Muscle of arm (tissue), 12 donors: Measurements from ENCODE around the gene CABCOCO1. TPM values are rescaled to one million over a fixed set of nuclear protein-coding genes. Genes with fewer than 3 reads are reported as not detected.

ENCODE experiments used
- DNase-seq: peaks from one replicate; pipeline ENCODE4 v3.0.0-alpha.2; 2013
- polyA plus RNA-seq, 12 donors: library from polyadenylated mRNA; unstranded; fragments of 120-200 nt; gene quantifications; one replicate each; pipeline ENCODE4 v1.2.1, GENCODE V29; 2013; ENCODE audit not compliant: insufficient read length in 12 of 12

The CABCOCO1 gene
- polyA plus RNA-seq, 12 donors: 0.24 to 2.8 (median 0.41) TPM; not detected in 3

- no peak for DNase-seq
These were observed 92.1 kb downstream of the CABCOCO1 start for GRCh38 chr10:61754587-61755550.

GRCh38 chr10:61757001-61757400 is 94.3 kb downstream of the CABCOCO1 start:
- DNase-seq: no peak

GRCh38 chr10:61757525-61758397 is 95.0 kb downstream of the CABCOCO1 start:
- no peak for DNase-seq

GRCh38 chr10:61758433-61758832 is 95.7 kb downstream of the CABCOCO1 start:
- no peak for DNase-seq

GRCh38 chr10:61759751-61760150 is 97.0 kb downstream of the CABCOCO1 start:
- DNase-seq: no peak

GRCh38 chr10:61760943-61761824 is 98.5 kb downstream of the CABCOCO1 start:
- DNase-seq: no peak

GRCh38 chr10:61761825-61762217 is 99.1 kb downstream of the CABCOCO1 start:
- DNase-seq: no peak

GRCh38 chr10:61763778-61764177 is 101.0 kb downstream of the CABCOCO1 start:
- no peak for DNase-seq

GRCh38 chr10:61764486-61764885 is 101.8 kb downstream of the CABCOCO1 start:
- no peak for DNase-seq

- DNase-seq: no peak
These were observed 102.7 kb downstream of the CABCOCO1 start for GRCh38 chr10:61765176-61766087.

- DNase-seq: no peak
These were observed 104.2 kb downstream of the CABCOCO1 start for GRCh38 chr10:61766927-61767326.

GRCh38 chr10:61774031-61774430 is 111.3 kb downstream of the CABCOCO1 start:
- DNase-seq: no peak

GRCh38 chr10:61775111-61775510 is 112.4 kb downstream of the CABCOCO1 start:
- no peak for DNase-seq

GRCh38 chr10:61776615-61777266 is 114.0 kb downstream of the CABCOCO1 start:
- DNase-seq: no peak

GRCh38 chr10:61778137-61778536 is 115.4 kb downstream of the CABCOCO1 start:
- no peak for DNase-seq

GRCh38 chr10:61779276-61779675 is 116.5 kb downstream of the CABCOCO1 start:
- no peak for DNase-seq

GRCh38 chr10:61779950-61780659 is 117.4 kb downstream of the CABCOCO1 start:
- peak; percentile 63 for DNase-seq

- DNase-seq: no peak
These were observed 118.0 kb downstream of the CABCOCO1 start for GRCh38 chr10:61780732-61781131.

- no peak for DNase-seq
These were observed 119.3 kb downstream of the CABCOCO1 start for GRCh38 chr10:61781969-61782403.
